Lung (tissue), 12 donors: ENCODE data around the gene SPTBN1. TPM values are rescaled to one million over a fixed set of nuclear protein-coding genes. Genes with fewer than 3 reads are reported as not detected.

Experiments
- ATAC-seq: fragments of 200-7000 bp; cut with Tn5 transposase; one replicate; pipeline ENCODE4 v1.9.1; 2020; ENCODE audit warnings: moderate number of reproducible peaks; ENCODE audit not compliant: insufficient read depth, low FRiP score
- DNase-seq, 3 donors: peaks; one replicate each; pipeline ENCODE4 v3.0.0-alpha.2; 2013 to 2017
- H3K27ac ChIP-seq, 2 donors: one replicate each; pipeline ENCODE4 v1.5.1; 2013; ENCODE audit warnings: mild to moderate bottlenecking in 2 of 2, moderate library complexity in 2 of 2, control low read depth in 1 of 2, inconsistent platforms in 1 of 2, low read depth in 1 of 2, low read length in 1 of 2
- H3K27me3 ChIP-seq, 3 donors: one replicate each; pipeline ENCODE4 v1.5.1; 2013; ENCODE audit warnings: low read length in 2 of 3; ENCODE audit not compliant: control insufficient read depth in 3 of 3, insufficient read depth in 3 of 3
- H3K36me3 ChIP-seq, 4 donors: one replicate each; pipeline ENCODE4 v1.5.1; 2013; ENCODE audit warnings: low read length in 4 of 4, mild to moderate bottlenecking in 1 of 4, moderate library complexity in 1 of 4; ENCODE audit not compliant: control insufficient read depth in 4 of 4, insufficient read depth in 4 of 4
- H3K4me1 ChIP-seq, 5 donors: one replicate each; pipeline ENCODE4 v1.5.1; 2013; ENCODE audit warnings: low read length in 5 of 5, mild to moderate bottlenecking in 2 of 5, moderate library complexity in 1 of 5; ENCODE audit not compliant: control insufficient read depth in 5 of 5, insufficient read depth in 5 of 5
- H3K4me3 ChIP-seq: one replicate; pipeline ENCODE4 v1.5.1; 2013; ENCODE audit warnings: mild to moderate bottlenecking, control low read depth, moderate library complexity
- H3K9ac ChIP-seq, 2 donors: one replicate each; pipeline ENCODE4 v1.5.1; 2013; ENCODE audit warnings: low read length in 2 of 2, control low read depth in 1 of 2; ENCODE audit not compliant: insufficient read depth in 1 of 2
- H3K9me3 ChIP-seq, 4 donors: one replicate each; pipeline ENCODE4 v1.5.1; 2013; ENCODE audit warnings: low read length in 3 of 4, mild to moderate bottlenecking in 1 of 4, moderate library complexity in 1 of 4; ENCODE audit not compliant: control insufficient read depth in 4 of 4, insufficient read depth in 3 of 4
- CTCF ChIP-seq: IDR thresholded peaks from 2 replicates; pipeline ENCODE4 v1.5.1; 2012; ENCODE audit warnings: mild to moderate bottlenecking; ENCODE audit errors: control extremely low read depth, extremely low read depth
- WGBS, 2 donors: extraction: QIAGEN DNeasy Blood & Tissue Kit; methylation state at CpG; one replicate each; pipeline ENCODE4 v1.1.7; 2013; 5-methylcytosine and 5-hydroxymethylcytosine counted together
- polyA plus RNA-seq, 2 donors: library from polyadenylated mRNA; stranded (reverse); fragments of 200-250 nt; gene quantifications; one replicate each; pipeline ENCODE4 v1.2.1, GENCODE V29; 2013
- total RNA-seq, 2 donors: library from RNA; depleted of rRNA in 1 of 2; stranded (reverse); fragments of >200 nt in 1 of 2; gene quantifications; one replicate each; pipeline ENCODE4 v1.2.1, GENCODE V29; 2014 to 2021
- donor health status: control.
- donor health status: control.
- donor health status: Bipolar disorder and iron deficiency.
- donor health status: healthy.
- donor health status: DM: yes; HTN: yes; CAD: no.

SPTBN1 gene
- total and polyA plus RNA-seq, 4 donors: 89.4 to 715 (median 275) TPM

GRCh38 chr2:54598347-54599325 is 142.5 kb downstream of the SPTBN1 start:
- H3K4me3 ChIP-seq: no peak overlapping the region
- H3K4me1 ChIP-seq: peaks cover 31 to 68% (median 37%) of the 10 kb centered on the region in 5 donors
- DNase-seq (peak in 1 of 3 donors; percentile 51), ATAC-seq (no peak)
- H3K9me3 ChIP-seq: no peaks in the 10 kb centered on the region
- H3K27me3 ChIP-seq: no peaks in the 10 kb centered on the region
- no peak overlapping the region for H3K9ac ChIP-seq
- no peak for TF ChIP-seq CTCF
- 92 to 93% methylated on average over 14 of the region's 14 CpGs for WGBS, 2 donors
- peaks cover 0 to 34% (median 20%) of the 10 kb centered on the region in 4 donors for H3K36me3 ChIP-seq
- H3K27ac ChIP-seq: peak overlapping the region; percentile 38 to 60

- WGBS, 2 donors: 79 to 91% methylated on average over 5 of the region's 5 CpGs
These were observed 143.2 kb downstream of the SPTBN1 start for GRCh38 chr2:54599326-54599710.

DNA sequence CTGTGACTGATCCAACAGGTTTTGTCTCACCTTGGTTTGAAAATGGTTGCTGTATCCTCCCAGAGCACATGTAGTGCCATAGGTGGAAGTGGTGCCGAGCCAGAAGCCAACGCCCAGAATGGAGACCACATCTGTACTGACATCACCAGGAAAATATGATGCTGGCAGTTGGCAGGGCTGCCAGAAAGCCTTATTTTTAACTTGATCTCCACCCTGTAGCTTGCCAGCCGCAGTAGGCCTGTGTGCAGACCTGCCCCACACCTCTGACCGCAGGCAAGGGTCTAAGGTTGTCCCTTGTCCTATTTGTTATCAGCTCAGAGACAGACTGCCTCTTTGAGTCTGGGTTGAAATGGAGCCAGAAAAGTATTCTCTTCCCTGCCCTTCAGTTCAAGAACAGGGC is 143.8 kb downstream of the SPTBN1 start:
- H3K4me1 ChIP-seq: peaks cover 31 to 81% (median 44%) of the 10 kb centered on the region in 5 donors
- H3K9me3 ChIP-seq: no peaks in the 10 kb centered on the region
- no peak for TF ChIP-seq CTCF
- 52 to 62% methylated on average over 4 of the region's 4 CpGs for WGBS, 2 donors
- H3K4me3 ChIP-seq: no peak overlapping the region
- DNase-seq (no peak), ATAC-seq (no peak)
- peaks cover 0 to 34% (median 18%) of the 10 kb centered on the region in 4 donors for H3K36me3 ChIP-seq
- peak overlapping the region; percentile 44 to 60 for H3K27ac ChIP-seq
- no peak overlapping the region for H3K9ac ChIP-seq
- H3K27me3 ChIP-seq: no peaks in the 10 kb centered on the region

More at GRCh38 chr2:54599326-54599710, 143.2 kb downstream of the SPTBN1 start:
- H3K27me3 ChIP-seq: no peaks in the 10 kb centered on the region
- ATAC-seq (no peak), DNase-seq (no peak)
- peak overlapping the region; percentile 44 to 60 for H3K27ac ChIP-seq
- peaks cover 31 to 75% (median 40%) of the 10 kb centered on the region in 5 donors for H3K4me1 ChIP-seq
- TF ChIP-seq CTCF: no peak
- H3K9me3 ChIP-seq: no peaks in the 10 kb centered on the region
- H3K9ac ChIP-seq: no peak overlapping the region
- H3K4me3 ChIP-seq: no peak overlapping the region
- H3K36me3 ChIP-seq: peaks cover 0 to 34% (median 18%) of the 10 kb centered on the region in 4 donors
